PC-9 (cell line): ENCODE data around the gene LPIN2. TPM values are rescaled to one million over a fixed set of nuclear protein-coding genes. Genes with fewer than 3 reads are reported as not detected.

ENCODE experiments used
- BruUV-seq: library from RNA; stranded (reverse); fragments of 400-500 nt; replicated peaks from 2 replicates; lab custom pipeline; 2021; lab: Mats Ljungman, UMichigan
- CTCF ChIA-PET: fragments of 300-600 bp; sonication (Branson Sonifier 250); formaldehyde crosslinking; loops from one replicate; lab custom pipeline; 2022; ENCODE audit warnings: antibody characterized with exemption; lab: Charles Lee
- POLR2A ChIA-PET: fragments of 300-600 bp; sonication (Branson Sonifier 250); formaldehyde crosslinking; loops from one replicate; lab custom pipeline; 2022; ENCODE audit warnings: antibody characterized with exemption; ENCODE audit not compliant: unreplicated experiment; lab: Charles Lee
- DNase-seq, 2 experiments: peaks; one replicate each; pipeline versions ENCODE4 v3.0.0 to v3.0.0-alpha.2; 2015 to 2022; ENCODE audit warnings: mixed read lengths in 1 of 2
- H2AFZ ChIP-seq: fragments of 200-600 bp; sonication (generic); 2 replicates; pipeline ENCODE4 v1.8.1; 2017; ENCODE audit warnings: antibody characterized with exemption
- H3F3A ChIP-seq: fragments of 200-600 bp; sonication (generic); 2 replicates; pipeline ENCODE4 v1.8.1; 2017; ENCODE audit warnings: antibody characterized with exemption, mild to moderate bottlenecking, low read depth; ENCODE audit not compliant: insufficient read depth
- H3K27ac ChIP-seq: fragments of 200-600 bp; sonication (generic); 2 replicates; pipeline ENCODE4 v1.6.1; 2016; ENCODE audit warnings: mixed run types
- H3K27me3 ChIP-seq: fragments of 200-600 bp; sonication (generic); 2 replicates; pipeline ENCODE4 v1.6.1; 2016; ENCODE audit warnings: low read depth, mixed run types; ENCODE audit not compliant: insufficient read depth
- H3K36me3 ChIP-seq: fragments of 200-600 bp; sonication (generic); 2 replicates; pipeline ENCODE4 v1.6.1; 2016; ENCODE audit warnings: low read depth, mixed run types
- H3K4me1 ChIP-seq: fragments of 200-600 bp; sonication (generic); replicated peaks from 2 replicates; pipeline ENCODE4 v1.6.1; 2016; ENCODE audit warnings: mixed run types; ENCODE audit not compliant: insufficient read depth
- H3K4me2 ChIP-seq: fragments of 200-600 bp; sonication (generic); 2 replicates; pipeline ENCODE4 v1.6.1; 2017; ENCODE audit warnings: mixed run types
- H3K4me3 ChIP-seq: fragments of 200-600 bp; sonication (generic); 2 replicates; pipeline ENCODE4 v1.6.1; 2016; ENCODE audit warnings: mixed run types
- H3K79me2 ChIP-seq: fragments of 200-600 bp; sonication (generic); 2 replicates; pipeline ENCODE4 v1.6.1; 2017; ENCODE audit warnings: low read depth, mixed run types
- H3K9me2 ChIP-seq: fragments of 200-600 bp; sonication (generic); 2 replicates; pipeline ENCODE4 v1.8.1; 2017; ENCODE audit warnings: mild to moderate bottlenecking; ENCODE audit not compliant: insufficient read depth
- H3K9me3 ChIP-seq: fragments of 200-600 bp; sonication (generic); 2 replicates; pipeline ENCODE4 v1.8.1; 2016; ENCODE audit warnings: low read depth; ENCODE audit not compliant: insufficient read depth
- H4K20me1 ChIP-seq: fragments of 200-600 bp; sonication (generic); 2 replicates; pipeline ENCODE4 v1.8.1; 2017; ENCODE audit not compliant: insufficient read depth
- CTCF ChIP-seq: fragments of 200-600 bp; sonication (generic); conservative IDR thresholded peaks from 2 replicates; pipeline ENCODE4 v1.6.1; 2017; ENCODE audit warnings: mixed run types, antibody characterized with exemption, mild to moderate bottlenecking, moderate library complexity
- EZH2 ChIP-seq: fragments of 200-600 bp; sonication (generic); IDR thresholded peaks from 2 replicates; pipeline ENCODE4 v1.8.0; 2017; ENCODE audit warnings: antibody characterized with exemption, low read depth
- intact Hi-C: fragments of 100-400 bp; cut with micrococcal nuclease; formaldehyde crosslinking; loops from one replicate; pipeline ENCODE4 v1.10.0; 2022; ENCODE audit not compliant: unreplicated experiment
- total RNA-seq: library from RNA; stranded (reverse); gene quantifications from 2 replicates; pipeline ENCODE4 v1.2.3, GENCODE V29; 2021

LPIN2 gene
- total RNA-seq, 1 experiment from 2014 or later = 15.0 TPM

- H3K79me2 ChIP-seq = peaks cover 21% of the 10 kb centered on the region; the same call in 1 of the 2 replicates
- no peak overlapping the region for H2AFZ ChIP-seq
- H3K4me1 ChIP-seq = peaks cover 10% of the 10 kb centered on the region
- CTCF ChIA-PET = interaction anchor here (0.6 to 1.1 kb wide), 2 partner anchors 8 to 46 kb away, joined by 3 to 5 read pairs; no protein-coding TSS in a partner anchor
- H3K27ac ChIP-seq = no peak overlapping the region
- H3K36me3 ChIP-seq = 0 out of 2 replicates have a peak, but pooled peaks cover 4% of the 10 kb centered on the region
- 0 out of 2 replicates have a peak, but pooled peaks cover 6% of the 10 kb centered on the region for H3F3A ChIP-seq
- no peak for DNase-seq
- no peaks in the 10 kb centered on the region for H3K9me3 ChIP-seq
- H4K20me1 ChIP-seq = no peaks in the 10 kb centered on the region
- H3K4me3 ChIP-seq = no peak overlapping the region
- H3K4me2 ChIP-seq = no peak overlapping the region
- BruUV-seq = no TSS peak
- H3K9me2 ChIP-seq = no peaks in the 10 kb centered on the region
- TF ChIP-seq EZH2 (no peak), CTCF (no peak)
- H3K27me3 ChIP-seq = no peaks in the 10 kb centered on the region
- POLR2A ChIA-PET = no interaction called here
- intact Hi-C loops = no loop called here
Measured at GRCh38 chr18:2992995-2993877, 19.7 kb downstream of the LPIN2 start.

GRCh38 chr18:2990956-2991640 is 21.8 kb downstream of the LPIN2 start:
- Histone ChIP-seq H3K27me3 (no peaks in the 10 kb centered on the region), H2AFZ (no peak overlapping the region), H3K79me2 (peaks cover 20% of the 10 kb centered on the region), H3K9me3 (no peaks in the 10 kb centered on the region), H3K36me3 (0 out of 2 replicates have a peak, but pooled peaks cover 4% of the 10 kb centered on the region), H3K4me1 (peaks cover 17% of the 10 kb centered on the region; the same call in 1 of the 2 replicates), H3K4me3 (no peak overlapping the region), H3F3A (0 out of 2 replicates have a peak, but pooled peaks cover 7% of the 10 kb centered on the region), H3K9me2 (no peaks in the 10 kb centered on the region), H4K20me1 (no peaks in the 10 kb centered on the region), H3K27ac (no peak overlapping the region), H3K4me2 (no peak overlapping the region)
- ChIA-PET POLR2A (no interaction called here), CTCF (no interaction called here)
- TF ChIP-seq EZH2 = no peak
- TF ChIP-seq CTCF = no peak
- intact Hi-C loops = no loop called here
- no TSS peak for BruUV-seq
- DNase-seq = no peak

GRCh38 chr18:2987876-2988790 is 24.8 kb downstream of the LPIN2 start:
- BruUV-seq = no TSS peak
- Histone ChIP-seq H3K36me3 (0 out of 2 replicates have a peak, but pooled peaks cover 4% of the 10 kb centered on the region), H2AFZ (no peak overlapping the region), H3K27me3 (no peaks in the 10 kb centered on the region), H3K9me3 (no peaks in the 10 kb centered on the region), H3K27ac (peak overlapping the region; percentile 24; the same call in 1 of the 2 replicates), H3K4me2 (0 out of 2 replicates have a peak overlapping the region, but pooled peaks have one; percentile 32), H3F3A (peaks cover 13% of the 10 kb centered on the region; the same call in 1 of the 2 replicates), H4K20me1 (no peaks in the 10 kb centered on the region), H3K9me2 (no peaks in the 10 kb centered on the region), H3K4me3 (no peak overlapping the region), H3K79me2 (peaks cover 28% of the 10 kb centered on the region), H3K4me1 (peaks cover 36% of the 10 kb centered on the region)
- ChIA-PET CTCF (no interaction called here), POLR2A (no interaction called here)
- intact Hi-C loops = no loop called here
- peak in 1 of 2 experiments; percentile 67 for DNase-seq
- TF ChIP-seq EZH2 = no peak
- no peak for TF ChIP-seq CTCF
